Fibroblast of skin of left biceps (primary cell): Measurements from ENCODE around the gene PBX4.
A peak's percentile ranks its signal among the peaks of the same experiment; 100 is the strongest.

Experiments
- DNase-seq, 2 experiments: peaks; one replicate each; pipeline ENCODE4 v3.0.0-alpha.2; 2013; ENCODE audit warnings: low read depth in 2 of 2

Gene PBX4

GRCh38 chr19:19554074-19555023, 64.1 kb downstream of the PBX4 start:
- no peak for DNase-seq

DNA sequence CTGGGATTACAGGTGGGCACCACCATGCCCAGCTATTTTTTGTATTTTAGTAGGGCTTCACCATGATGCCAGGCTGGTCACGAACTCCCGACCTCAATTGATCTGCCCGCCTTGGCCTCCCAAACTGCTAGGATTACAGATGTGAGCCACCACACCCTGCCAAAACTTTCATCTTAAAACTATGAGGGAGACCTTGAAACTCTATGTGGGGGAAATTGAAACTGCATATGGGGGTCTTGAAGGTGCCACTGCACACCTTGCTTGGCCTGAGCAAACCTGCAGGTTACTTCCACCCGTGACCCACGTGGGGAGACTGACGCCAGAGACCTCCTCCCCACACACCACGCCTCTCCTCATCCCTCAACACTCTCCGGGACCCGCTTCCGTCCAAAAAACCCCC, 64.8 kb downstream of the PBX4 start:
- DNase-seq: no peak

- no peak for DNase-seq
These were observed 65.7 kb downstream of the PBX4 start for GRCh38 chr19:19552798-19553197.

GRCh38 chr19:19551853-19552192, 66.7 kb downstream of the PBX4 start:
- no peak for DNase-seq

DNA sequence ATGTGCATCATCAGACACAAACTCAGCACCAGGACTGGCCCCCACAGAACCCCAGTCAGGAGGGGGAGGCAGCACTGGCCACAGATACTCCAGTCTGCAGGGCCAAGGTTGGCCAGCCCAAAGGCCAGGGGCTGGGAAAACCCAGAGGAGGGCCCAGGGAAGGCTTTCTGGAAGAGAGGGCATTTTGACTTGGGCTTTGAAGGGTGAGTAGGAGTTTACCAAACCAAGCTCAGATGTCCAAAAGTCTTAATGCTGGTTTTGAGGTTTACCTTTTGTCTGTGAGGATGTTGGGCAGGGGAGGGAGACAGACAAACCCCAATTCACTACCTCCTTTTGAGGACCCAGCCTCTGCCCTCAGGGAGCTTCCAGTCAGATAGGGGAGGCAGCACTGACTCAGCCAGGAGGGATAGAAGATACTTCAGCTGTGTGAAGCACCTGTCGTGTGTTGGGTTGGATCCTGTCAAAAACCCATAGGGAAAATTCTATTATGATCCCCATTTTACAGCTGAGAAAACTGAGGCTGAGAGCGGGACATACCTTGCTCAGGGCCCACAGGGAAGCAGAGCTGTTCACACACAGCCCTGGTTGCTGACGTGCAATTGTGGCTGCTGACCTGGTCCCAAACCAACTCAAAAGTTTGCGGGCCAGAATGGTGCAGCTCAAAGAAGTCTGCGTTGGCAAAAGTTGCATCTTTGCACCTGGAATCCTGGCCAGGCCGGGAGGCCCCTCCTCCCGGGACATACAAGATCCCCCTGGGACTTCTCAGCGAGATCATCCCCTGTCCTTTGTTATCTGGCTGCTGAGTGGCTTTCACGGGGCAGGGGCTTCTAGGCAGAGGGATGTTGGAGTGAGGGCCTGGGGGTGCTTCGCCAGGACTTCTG, 67.3 kb downstream of the PBX4 start:
- DNase-seq: no peak

- DNase-seq: peak; percentile 74 to 75
These were observed 68.0 kb downstream of the PBX4 start for GRCh38 chr19:19550485-19550929.

- no peak for DNase-seq
These were observed 68.6 kb downstream of the PBX4 start for GRCh38 chr19:19549804-19550464.

DNA sequence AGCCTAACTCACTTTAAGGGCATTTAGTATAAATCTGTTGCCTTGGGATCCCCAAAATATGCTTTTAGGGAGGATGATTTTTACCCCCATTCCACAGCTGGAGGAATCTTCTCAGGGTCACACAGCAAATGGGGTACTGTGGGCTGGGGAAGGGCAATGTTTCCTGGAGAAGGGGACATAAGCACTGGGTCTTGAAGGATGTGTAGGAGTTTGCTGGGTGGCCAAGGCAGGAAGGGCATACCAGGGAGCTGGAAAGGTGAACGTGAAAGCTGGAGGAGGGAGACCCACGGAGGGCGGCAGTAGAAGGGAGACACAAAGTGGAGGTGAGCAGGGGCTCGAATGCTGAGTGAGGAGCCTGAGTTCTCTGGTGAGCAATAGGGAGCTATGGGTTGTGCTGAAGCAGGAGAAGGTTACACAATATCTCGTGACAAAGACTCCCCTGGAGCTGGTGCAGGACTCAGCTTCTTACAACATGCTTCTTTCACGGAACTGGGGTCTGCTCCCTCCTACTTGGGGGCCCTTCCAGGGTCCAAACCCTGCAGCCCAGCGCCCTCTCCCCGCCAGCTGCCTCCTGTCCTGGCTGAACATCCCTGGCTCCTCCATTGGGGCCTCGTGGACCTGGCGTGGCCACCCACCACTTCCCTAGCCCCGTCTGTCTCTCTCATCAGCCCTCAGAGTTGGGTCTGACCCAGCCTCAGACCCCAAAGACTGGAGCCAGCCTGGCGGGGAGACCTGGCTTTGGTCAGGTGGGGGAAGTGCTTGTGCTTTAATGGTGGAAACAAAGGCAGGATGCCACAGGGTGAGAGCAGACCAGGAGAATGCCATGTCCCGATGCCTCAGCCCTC, 69.3 kb downstream of the PBX4 start:
- no peak for DNase-seq

DNA sequence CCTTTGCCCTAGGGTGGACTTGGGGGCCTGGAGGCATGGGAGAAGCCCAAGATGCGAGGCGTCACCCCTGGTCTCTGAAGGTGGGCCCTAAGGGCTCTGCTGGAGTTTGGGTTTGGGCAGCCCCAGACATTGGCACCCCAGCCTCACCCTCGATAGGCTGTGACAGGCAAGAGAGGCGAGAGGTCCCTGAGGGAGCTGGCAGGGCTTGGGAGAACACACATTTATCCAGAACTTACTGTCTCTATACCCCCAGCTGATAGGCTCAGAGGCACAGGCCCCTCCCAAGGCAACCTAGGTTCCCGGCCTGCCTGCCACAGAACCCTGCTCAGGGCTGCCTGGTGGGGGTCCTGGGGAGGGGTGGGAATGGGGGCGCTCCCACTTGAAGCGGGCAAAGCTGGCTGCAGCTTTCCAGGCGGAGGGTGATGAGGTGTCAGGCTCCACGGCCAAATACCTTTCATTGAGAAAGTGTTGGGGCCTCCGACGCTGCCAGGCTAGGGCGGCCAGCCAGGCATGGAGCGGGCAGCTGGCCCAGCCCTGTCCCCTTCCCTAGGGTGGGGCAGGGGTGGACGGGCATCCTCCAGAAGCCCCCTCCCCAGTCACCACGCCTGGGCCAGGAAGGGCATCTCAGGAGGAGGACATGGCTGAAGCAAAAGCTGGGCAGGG, 70.7 kb downstream of the PBX4 start:
- no peak for DNase-seq

- DNase-seq: no peak
These were observed 71.7 kb downstream of the PBX4 start for GRCh38 chr19:19546751-19547162.

- no peak for DNase-seq
These were observed 72.8 kb downstream of the PBX4 start for GRCh38 chr19:19545707-19546106.

- DNase-seq: no peak
These were observed 73.4 kb downstream of the PBX4 start for GRCh38 chr19:19544954-19545591.

- DNase-seq: no peak
These were observed 74.1 kb downstream of the PBX4 start for GRCh38 chr19:19544257-19544953.

- DNase-seq: no peak
These were observed 74.8 kb downstream of the PBX4 start for GRCh38 chr19:19543640-19544039.

GRCh38 chr19:19543101-19543500, 75.4 kb downstream of the PBX4 start:
- no peak for DNase-seq

- DNase-seq: no peak
These were observed 76.0 kb downstream of the PBX4 start for GRCh38 chr19:19542507-19542906.

DNA sequence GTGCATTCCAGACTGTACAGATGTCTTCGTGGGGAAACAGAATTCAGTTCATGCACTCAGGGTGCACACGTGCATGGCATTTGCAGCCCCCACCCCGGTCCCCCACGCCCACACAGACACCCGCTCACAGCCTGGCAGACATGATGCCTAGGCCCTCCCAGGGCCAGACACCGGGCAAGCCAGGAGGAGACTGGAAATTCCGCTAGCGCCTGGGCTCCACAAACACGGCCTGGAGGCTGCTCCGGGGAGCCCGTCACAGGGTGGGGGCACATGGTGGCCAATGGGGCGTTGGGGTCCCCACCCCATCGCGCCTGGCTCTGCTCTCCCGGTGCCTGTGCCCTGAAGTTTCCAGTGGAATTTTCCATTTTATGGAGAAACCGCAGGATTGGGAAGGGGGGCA, 76.9 kb downstream of the PBX4 start:
- no peak for DNase-seq

DNA sequence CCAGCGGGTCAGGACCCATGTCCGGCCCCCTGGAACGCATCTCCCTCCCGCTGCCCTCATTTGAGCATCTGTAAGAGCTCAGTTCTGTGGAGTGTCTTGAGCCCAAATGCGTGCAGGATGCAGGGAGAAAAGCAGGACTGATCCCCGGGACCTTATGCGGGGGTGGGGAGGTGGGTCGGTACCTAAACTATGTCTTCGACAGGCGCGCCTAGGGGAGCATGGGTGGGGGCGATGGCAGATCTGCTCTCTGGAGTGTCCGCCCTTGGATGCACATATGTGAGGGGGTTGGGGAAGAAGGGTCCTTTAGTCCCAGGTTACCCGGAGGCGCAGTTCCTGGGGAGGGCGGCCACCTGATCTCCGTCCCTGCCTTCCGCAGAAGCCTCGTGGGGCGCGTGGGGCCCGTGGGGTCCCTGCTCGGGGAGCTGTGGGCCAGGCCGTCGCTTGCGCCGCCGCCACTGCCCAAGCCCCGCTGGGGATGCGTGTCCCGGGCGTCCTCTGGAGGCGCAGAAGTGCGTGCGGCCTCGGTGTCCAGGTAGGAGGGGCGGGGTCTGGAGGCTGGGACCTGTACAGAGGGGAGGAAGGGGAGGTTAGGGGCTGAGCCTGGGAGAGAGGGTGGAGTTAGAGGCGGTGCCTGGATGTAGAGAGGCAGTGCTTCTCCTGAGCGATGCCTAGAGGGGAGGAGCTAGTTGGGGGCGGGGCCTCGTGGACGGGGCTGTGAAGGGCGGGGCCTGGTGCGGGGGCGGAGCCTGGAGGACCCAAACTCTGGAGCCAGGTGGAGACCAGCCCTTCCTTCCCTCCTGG, 77.6 kb downstream of the PBX4 start:
- no peak for DNase-seq
